ENCODE data around the gene F13A1.

Gene F13A1

GRCh38 chr6:6196762-6197161 is 123.7 kb downstream of the F13A1 start:
- DNase-seq (ENCODE audit: low read depth) = no peak
- TF ChIP-seq CTCF (conservative IDR thresholded peaks at IDR 0.05; ENCODE audit: low read length) = no peak
- H3K4me3 ChIP-seq (ENCODE audit: low read length) = no peak overlapping the region

GRCh38 chr6:6195080-6195479 is 125.4 kb downstream of the F13A1 start:
- H3K4me3 ChIP-seq (ENCODE audit: low read length) = no peak overlapping the region
- no peak for DNase-seq (ENCODE audit: low read depth)
- TF ChIP-seq CTCF (conservative IDR thresholded peaks at IDR 0.05; ENCODE audit: low read length) = no peak

- DNase-seq (ENCODE audit: low read depth) = no peak
- no peak for TF ChIP-seq CTCF (conservative IDR thresholded peaks at IDR 0.05; ENCODE audit: low read length)
- H3K4me3 ChIP-seq (ENCODE audit: low read length) = no peak overlapping the region
These were observed 127.2 kb downstream of the F13A1 start for GRCh38 chr6:6193221-6193745.

GRCh38 chr6:6191909-6192308 is 128.6 kb downstream of the F13A1 start:
- H3K4me3 ChIP-seq (ENCODE audit: low read length) = no peak overlapping the region
- no peak for TF ChIP-seq CTCF (conservative IDR thresholded peaks at IDR 0.05; ENCODE audit: low read length)
- no peak for DNase-seq (ENCODE audit: low read depth)

- DNase-seq (ENCODE audit: low read depth) = no peak
- no peak for TF ChIP-seq CTCF (conservative IDR thresholded peaks at IDR 0.05; ENCODE audit: low read length)
- no peak overlapping the region for H3K4me3 ChIP-seq (ENCODE audit: low read length)
These were observed 129.0 kb downstream of the F13A1 start for GRCh38 chr6:6191476-6191875.

- no peak for TF ChIP-seq CTCF (conservative IDR thresholded peaks at IDR 0.05; ENCODE audit: low read length)
- H3K4me3 ChIP-seq (ENCODE audit: low read length) = no peak overlapping the region
- no peak for DNase-seq (ENCODE audit: low read depth)
These were observed 139.8 kb downstream of the F13A1 start for GRCh38 chr6:6180684-6181083.

- TF ChIP-seq CTCF (conservative IDR thresholded peaks at IDR 0.05; ENCODE audit: low read length) = no peak
- no peak overlapping the region for H3K4me3 ChIP-seq (ENCODE audit: low read length)
- no peak for DNase-seq (ENCODE audit: low read depth)
These were observed 140.4 kb downstream of the F13A1 start for GRCh38 chr6:6179858-6180623.
